Gastroesophageal sphincter (tissue), 3 donors: ENCODE results near the gene KBTBD4.

Source experiments
- POLR2AphosphoS5 ChIP-seq: sonication (generic); formaldehyde crosslinking; IDR thresholded peaks from one replicate; pipeline ENCODE4 v1.6.1; 2017; ENCODE audit warnings: antibody characterized with exemption
- TF ChIP-seq, protein P1 (sequence below), 4 experiments: fragments of 200-600 bp in 2 of 4; fragments of 450-650 bp in 2 of 4; sonication (generic) in 1 of 4; IDR thresholded peaks; one replicate each; pipeline ENCODE4 v1.5.1; 2017 to 2019; ENCODE audit warnings: antibody characterized with exemption in 4 of 4, mild to moderate bottlenecking in 2 of 4, moderate library complexity in 2 of 4

DNA sequence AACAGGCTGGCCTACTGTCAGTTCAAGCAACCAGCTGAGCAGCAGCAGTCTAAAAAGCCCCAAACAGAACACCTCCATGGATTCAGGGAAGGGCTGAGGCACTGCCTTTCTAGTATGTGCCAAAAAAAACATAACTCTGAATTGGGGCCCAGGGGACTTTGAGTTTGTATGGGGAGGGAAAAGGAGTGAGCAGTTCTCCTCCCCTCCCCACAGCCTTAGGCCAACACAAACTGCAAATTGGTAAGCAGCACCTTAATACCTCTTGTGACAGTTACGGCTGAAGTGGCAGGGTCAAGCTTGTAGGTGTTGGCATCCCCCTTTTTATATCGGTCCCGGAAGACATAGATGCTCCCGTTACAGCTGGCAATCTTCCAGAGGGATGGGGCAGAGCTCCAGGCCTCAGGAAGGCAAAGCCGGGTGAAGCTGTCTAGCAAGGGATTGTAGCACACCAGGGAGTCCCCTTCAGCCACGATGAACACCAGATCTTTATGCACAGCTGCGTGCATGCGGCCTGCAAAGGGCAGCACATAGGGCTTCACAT is 6.0 kb downstream of the KBTBD4 start:
- TF ChIP-seq POLR2AphosphoS5 = no peak
- TF ChIP-seq, protein P1, sequence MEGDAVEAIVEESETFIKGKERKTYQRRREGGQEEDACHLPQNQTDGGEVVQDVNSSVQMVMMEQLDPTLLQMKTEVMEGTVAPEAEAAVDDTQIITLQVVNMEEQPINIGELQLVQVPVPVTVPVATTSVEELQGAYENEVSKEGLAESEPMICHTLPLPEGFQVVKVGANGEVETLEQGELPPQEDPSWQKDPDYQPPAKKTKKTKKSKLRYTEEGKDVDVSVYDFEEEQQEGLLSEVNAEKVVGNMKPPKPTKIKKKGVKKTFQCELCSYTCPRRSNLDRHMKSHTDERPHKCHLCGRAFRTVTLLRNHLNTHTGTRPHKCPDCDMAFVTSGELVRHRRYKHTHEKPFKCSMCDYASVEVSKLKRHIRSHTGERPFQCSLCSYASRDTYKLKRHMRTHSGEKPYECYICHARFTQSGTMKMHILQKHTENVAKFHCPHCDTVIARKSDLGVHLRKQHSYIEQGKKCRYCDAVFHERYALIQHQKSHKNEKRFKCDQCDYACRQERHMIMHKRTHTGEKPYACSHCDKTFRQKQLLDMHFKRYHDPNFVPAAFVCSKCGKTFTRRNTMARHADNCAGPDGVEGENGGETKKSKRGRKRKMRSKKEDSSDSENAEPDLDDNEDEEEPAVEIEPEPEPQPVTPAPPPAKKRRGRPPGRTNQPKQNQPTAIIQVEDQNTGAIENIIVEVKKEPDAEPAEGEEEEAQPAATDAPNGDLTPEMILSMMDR (IDR thresholded peaks at IDR 0.05) = no peak
